ENCODE measurements around the gene CRHR1.
A peak's percentile ranks its signal among the peaks of the same experiment; 100 is the strongest.

CRHR1 gene

GRCh38 chr17:45850011-45850410 is 65.9 kb downstream of the CRHR1 start:
- TF ChIP-seq, protein P1, sequence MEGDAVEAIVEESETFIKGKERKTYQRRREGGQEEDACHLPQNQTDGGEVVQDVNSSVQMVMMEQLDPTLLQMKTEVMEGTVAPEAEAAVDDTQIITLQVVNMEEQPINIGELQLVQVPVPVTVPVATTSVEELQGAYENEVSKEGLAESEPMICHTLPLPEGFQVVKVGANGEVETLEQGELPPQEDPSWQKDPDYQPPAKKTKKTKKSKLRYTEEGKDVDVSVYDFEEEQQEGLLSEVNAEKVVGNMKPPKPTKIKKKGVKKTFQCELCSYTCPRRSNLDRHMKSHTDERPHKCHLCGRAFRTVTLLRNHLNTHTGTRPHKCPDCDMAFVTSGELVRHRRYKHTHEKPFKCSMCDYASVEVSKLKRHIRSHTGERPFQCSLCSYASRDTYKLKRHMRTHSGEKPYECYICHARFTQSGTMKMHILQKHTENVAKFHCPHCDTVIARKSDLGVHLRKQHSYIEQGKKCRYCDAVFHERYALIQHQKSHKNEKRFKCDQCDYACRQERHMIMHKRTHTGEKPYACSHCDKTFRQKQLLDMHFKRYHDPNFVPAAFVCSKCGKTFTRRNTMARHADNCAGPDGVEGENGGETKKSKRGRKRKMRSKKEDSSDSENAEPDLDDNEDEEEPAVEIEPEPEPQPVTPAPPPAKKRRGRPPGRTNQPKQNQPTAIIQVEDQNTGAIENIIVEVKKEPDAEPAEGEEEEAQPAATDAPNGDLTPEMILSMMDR (IDR thresholded peaks at IDR 0.05; ENCODE audit: low read depth, low read length): no peak
- H3K4me3 ChIP-seq (ENCODE audit: low read depth, low read length): no peak overlapping the region

DNA sequence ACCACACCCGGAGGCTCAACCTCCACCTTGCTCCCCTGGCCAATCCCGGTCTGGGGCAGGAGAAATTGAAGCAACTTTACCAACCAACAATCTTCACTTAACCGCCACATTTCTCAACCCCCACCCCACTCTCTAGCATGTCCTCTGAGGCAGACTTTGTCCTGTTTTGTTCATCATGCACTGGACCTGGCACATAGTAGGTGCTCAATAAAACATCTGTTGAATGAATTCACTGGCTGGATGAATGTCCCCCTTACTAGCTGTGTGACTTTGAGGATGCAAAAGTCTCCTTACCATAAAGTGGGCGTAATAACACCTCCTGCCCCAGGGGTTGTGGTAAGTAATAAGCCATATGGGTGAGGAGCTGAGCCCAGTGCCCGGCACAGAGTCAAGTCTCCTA is 66.3 kb downstream of the CRHR1 start:
- no peak overlapping the region for H3K4me3 ChIP-seq (ENCODE audit: low read depth, low read length)
- TF ChIP-seq, protein P1 (IDR thresholded peaks at IDR 0.05; ENCODE audit: low read depth, low read length): no peak

DNA sequence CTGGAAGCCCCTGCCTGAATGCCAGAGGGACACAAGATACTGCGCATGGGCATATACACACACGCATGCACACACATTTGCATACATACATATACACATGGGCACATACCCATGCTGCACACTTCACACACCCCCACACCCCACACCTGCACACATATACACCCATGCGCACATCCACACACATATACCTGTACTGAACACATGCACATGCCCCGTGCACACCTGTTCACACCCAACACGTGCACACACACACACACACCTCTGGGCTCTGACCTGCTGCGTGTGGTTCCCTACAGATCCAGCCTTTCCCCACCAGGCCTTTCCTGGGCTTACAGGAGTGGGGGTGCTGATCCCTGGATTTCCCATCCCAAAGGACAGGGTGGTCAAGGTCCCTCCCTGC is 66.9 kb downstream of the CRHR1 start:
- TF ChIP-seq, protein P1 (IDR thresholded peaks at IDR 0.05; ENCODE audit: low read depth, low read length): no peak
- H3K4me3 ChIP-seq (ENCODE audit: low read depth, low read length): no peak overlapping the region

DNA sequence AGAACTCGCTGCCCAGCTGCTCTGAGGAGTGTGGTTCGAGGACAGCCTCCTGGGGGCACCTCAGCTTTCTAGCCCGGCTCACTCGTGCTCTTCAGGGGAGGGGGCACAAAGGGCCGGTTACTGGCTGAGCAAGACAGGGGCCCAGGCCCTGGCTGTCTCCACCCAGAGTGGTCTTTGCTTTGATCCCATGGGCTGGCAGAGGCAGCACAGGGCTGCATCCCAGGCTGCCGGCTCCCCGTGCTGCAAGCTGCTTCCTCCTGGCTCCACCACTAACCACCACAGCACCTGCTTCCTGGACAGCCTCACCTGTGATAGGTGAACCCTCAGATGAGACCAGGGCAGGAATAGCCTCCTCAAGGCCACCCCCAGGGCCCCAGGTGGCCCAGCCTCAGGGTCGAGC is 67.3 kb downstream of the CRHR1 start:
- H3K4me3 ChIP-seq (ENCODE audit: low read depth, low read length): no peak overlapping the region
- TF ChIP-seq, protein P1 (IDR thresholded peaks at IDR 0.05; ENCODE audit: low read depth, low read length): no peak

DNA sequence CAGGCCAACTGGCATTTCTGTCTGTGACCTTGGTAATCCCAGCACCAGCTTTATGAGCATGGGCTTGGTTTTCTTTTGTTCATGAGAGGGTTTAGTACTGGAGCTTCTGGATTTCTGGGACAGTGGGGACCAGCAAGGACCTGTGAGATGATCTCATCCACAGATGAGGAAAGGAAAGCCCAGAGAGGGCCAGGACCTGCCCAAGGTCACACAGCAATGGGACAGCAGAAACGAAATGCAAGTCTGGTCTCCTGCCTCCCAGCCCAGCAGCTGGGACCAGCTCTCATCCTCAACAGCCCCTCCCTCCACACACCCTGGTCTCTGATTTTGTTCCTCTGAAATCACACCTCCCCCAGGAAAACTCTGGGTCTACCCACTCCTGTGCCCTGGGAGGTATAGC is 67.8 kb downstream of the CRHR1 start:
- H3K4me3 ChIP-seq (ENCODE audit: low read depth, low read length): no peak overlapping the region
- TF ChIP-seq, protein P1 (IDR thresholded peaks at IDR 0.05; ENCODE audit: low read depth, low read length): no peak

DNA sequence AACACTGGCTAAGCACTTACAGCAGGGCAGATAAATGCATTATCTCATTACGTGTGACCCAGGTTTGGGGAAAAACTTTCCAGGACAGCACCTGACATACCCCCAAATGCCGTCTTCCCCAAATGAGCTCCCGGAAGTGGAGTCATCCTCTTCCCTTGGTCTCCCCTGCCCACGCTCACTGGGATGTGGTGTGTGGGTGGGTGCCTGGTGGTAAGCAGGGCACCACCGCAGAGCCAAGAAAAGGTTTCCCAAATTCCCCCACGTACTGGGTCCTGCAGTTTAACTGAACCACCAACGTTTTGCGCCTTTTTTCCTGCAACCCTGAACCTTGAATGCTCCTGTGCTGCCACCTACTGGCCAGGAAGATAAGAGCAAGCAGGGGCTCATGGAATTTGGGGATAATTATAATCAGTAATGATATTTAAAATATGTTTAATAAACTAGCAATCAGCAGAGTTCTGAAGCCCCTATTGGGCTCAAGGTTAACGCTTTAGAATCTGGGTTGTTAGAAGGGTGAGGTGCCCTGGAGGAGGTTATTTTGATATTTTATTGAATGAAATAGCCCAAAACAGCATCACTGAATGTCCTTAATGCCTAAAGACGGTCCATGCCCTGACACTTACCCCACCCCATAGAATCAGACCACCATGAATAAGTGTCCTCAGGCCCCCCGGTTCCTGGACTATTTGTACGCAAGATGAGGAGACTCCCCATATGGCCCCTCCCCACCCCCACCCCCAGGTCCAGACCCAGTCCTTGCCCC is 68.6 kb downstream of the CRHR1 start:
- TF ChIP-seq, protein P1 (IDR thresholded peaks at IDR 0.05; ENCODE audit: low read depth, low read length): peak; percentile 90
- H3K4me3 ChIP-seq (ENCODE audit: low read depth, low read length): no peak overlapping the region

GRCh38 chr17:45854209-45854608 is 70.1 kb downstream of the CRHR1 start:
- TF ChIP-seq, protein P1 (IDR thresholded peaks at IDR 0.05; ENCODE audit: low read depth, low read length): no peak

More at GRCh38 chr17:45854209-45854608, 70.1 kb downstream of the CRHR1 start:
- H3K4me3 ChIP-seq (ENCODE audit: low read depth, low read length): no peak overlapping the region

All from WI38 (cell line).